Omental fat pad (tissue), 4 donors: Measurements from ENCODE around the gene ACOT11. TPM values are rescaled to one million over a fixed set of nuclear protein-coding genes. Genes with fewer than 3 reads are reported as not detected.

Experiments used
- ATAC-seq: fragments of 150-250 bp; one replicate; pipeline ENCODE4 v1.9.1; 2016; ENCODE audit warnings: mild to moderate bottlenecking, moderate library complexity; ENCODE audit not compliant: low FRiP score
- DNase-seq: peaks from one replicate; pipeline ENCODE4 v3.0.0-alpha.2; 2019; ENCODE audit warnings: low spot score
- CTCF ChIP-seq, 3 donors: fragments of 450-650 bp; IDR thresholded peaks; one replicate each; pipeline ENCODE4 v1.5.1; 2016 to 2017; ENCODE audit warnings: antibody characterized with exemption in 3 of 3, mild to moderate bottlenecking in 3 of 3, moderate library complexity in 2 of 3
- total RNA-seq, 4 donors: library from RNA; depleted of rRNA; stranded (reverse); fragments of >200 nt; gene quantifications; one replicate each; pipeline ENCODE4 v1.1.0, GENCODE V29; 2016

ACOT11 gene
- total RNA-seq, 4 donors from 2014 or later, result 1.4 to 3.8 (median 3.2) TPM

GRCh38 chr1:54566438-54567141 is 18.6 kb downstream of the ACOT11 start:
- no peak for ATAC-seq
- TF ChIP-seq CTCF (IDR thresholded peaks at IDR 0.05), result no peak
- no peak for DNase-seq

- ATAC-seq (peak; percentile 76), DNase-seq (no peak)
- no peak for TF ChIP-seq CTCF (IDR thresholded peaks at IDR 0.05)
Observed at GRCh38 chr1:54567961-54568360, 19.9 kb downstream of the ACOT11 start.

GRCh38 chr1:54569339-54569738 is 21.3 kb downstream of the ACOT11 start:
- ATAC-seq, result no peak
- no peak for DNase-seq
- TF ChIP-seq CTCF (IDR thresholded peaks at IDR 0.05), result no peak

GRCh38 chr1:54570161-54570560 is 22.1 kb downstream of the ACOT11 start:
- no peak for TF ChIP-seq CTCF (IDR thresholded peaks at IDR 0.05)
- ATAC-seq (no peak), DNase-seq (no peak)

GRCh38 chr1:54571326-54571725 is 23.3 kb downstream of the ACOT11 start:
- DNase-seq, result no peak
- ATAC-seq, result no peak
- no peak for TF ChIP-seq CTCF (IDR thresholded peaks at IDR 0.05)

- ATAC-seq (no peak), DNase-seq (no peak)
- no peak for TF ChIP-seq CTCF (IDR thresholded peaks at IDR 0.05)
Observed at GRCh38 chr1:54571803-54572541, 23.9 kb downstream of the ACOT11 start.

- ATAC-seq (no peak), DNase-seq (no peak)
- no peak for TF ChIP-seq CTCF (IDR thresholded peaks at IDR 0.05)
Observed at GRCh38 chr1:54572542-54572850, 24.5 kb downstream of the ACOT11 start.
